ENCODE results near the gene CNKSR1. TPM values are rescaled to one million over a fixed set of nuclear protein-coding genes. Genes with fewer than 3 reads are reported as not detected.
"Not testable (repeated sequence)": the region's sequence is repeated elsewhere in the genome, so short reads cannot be mapped to it uniquely, and the experiment has no call there.

Gene CNKSR1
- total RNA-seq, 2 experiments from 2014 or later: 2.3 to 3.6 TPM

- peaks cover 11 to 14% of the 10 kb centered on the region in 2 experiments for H3K27me3 ChIP-seq (ENCODE audit: control insufficient read depth in 1 of 2, insufficient read depth in 2 of 2, low read length in 2 of 2)
- DNase-seq (no peak), ATAC-seq (ENCODE audit: poor library complexity) (no peak)
- H3K27ac ChIP-seq (ENCODE audit: low read depth in 1 of 2, low read length in 2 of 2): no peak overlapping the region
- Mint-ChIP-seq H3K27ac (no peak overlapping the region), H3K27me3 (peaks cover 46% of the 10 kb centered on the region), H3K36me3 (ENCODE audit: low read depth) (no peaks in the 10 kb centered on the region), H3K9me3 (no peaks in the 10 kb centered on the region), H3K4me1 (ENCODE audit: low read depth) (peaks cover 7% of the 10 kb centered on the region), H3K4me3 (no peak overlapping the region)
- H3K4me3 ChIP-seq (ENCODE audit: low read length): no peak overlapping the region
- ChIA-PET CTCF (interaction anchor here (1.2 to 2.7 kb wide), 2 partner anchors 9 kb away, joined by 3 to 14 read pairs; partner anchors contain the start of gene CEP85), POLR2A (no interaction called here)
- H3K4me1 ChIP-seq (ENCODE audit: insufficient read depth, low read length): peaks cover 11% of the 10 kb centered on the region
- TF ChIP-seq, protein P1, sequence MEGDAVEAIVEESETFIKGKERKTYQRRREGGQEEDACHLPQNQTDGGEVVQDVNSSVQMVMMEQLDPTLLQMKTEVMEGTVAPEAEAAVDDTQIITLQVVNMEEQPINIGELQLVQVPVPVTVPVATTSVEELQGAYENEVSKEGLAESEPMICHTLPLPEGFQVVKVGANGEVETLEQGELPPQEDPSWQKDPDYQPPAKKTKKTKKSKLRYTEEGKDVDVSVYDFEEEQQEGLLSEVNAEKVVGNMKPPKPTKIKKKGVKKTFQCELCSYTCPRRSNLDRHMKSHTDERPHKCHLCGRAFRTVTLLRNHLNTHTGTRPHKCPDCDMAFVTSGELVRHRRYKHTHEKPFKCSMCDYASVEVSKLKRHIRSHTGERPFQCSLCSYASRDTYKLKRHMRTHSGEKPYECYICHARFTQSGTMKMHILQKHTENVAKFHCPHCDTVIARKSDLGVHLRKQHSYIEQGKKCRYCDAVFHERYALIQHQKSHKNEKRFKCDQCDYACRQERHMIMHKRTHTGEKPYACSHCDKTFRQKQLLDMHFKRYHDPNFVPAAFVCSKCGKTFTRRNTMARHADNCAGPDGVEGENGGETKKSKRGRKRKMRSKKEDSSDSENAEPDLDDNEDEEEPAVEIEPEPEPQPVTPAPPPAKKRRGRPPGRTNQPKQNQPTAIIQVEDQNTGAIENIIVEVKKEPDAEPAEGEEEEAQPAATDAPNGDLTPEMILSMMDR (IDR thresholded peaks at IDR 0.05): no peak
- no peaks in the 10 kb centered on the region for H3K9me3 ChIP-seq (ENCODE audit: control insufficient read depth in 1 of 2, insufficient read depth in 1 of 2, low read length in 2 of 2)
- intact Hi-C loops (cut with DNase I, micrococcal nuclease): loop anchor here in 1 of 2 experiments (5.0 kb wide), 1 partner anchor 42 kb away; no protein-coding TSS in a partner anchor
- no peaks in the 10 kb centered on the region for H3K36me3 ChIP-seq (ENCODE audit: insufficient read depth, low read length)
These were observed 47.3 kb downstream of the CNKSR1 start for GRCh38 chr1:26224606-26225005.

DNA sequence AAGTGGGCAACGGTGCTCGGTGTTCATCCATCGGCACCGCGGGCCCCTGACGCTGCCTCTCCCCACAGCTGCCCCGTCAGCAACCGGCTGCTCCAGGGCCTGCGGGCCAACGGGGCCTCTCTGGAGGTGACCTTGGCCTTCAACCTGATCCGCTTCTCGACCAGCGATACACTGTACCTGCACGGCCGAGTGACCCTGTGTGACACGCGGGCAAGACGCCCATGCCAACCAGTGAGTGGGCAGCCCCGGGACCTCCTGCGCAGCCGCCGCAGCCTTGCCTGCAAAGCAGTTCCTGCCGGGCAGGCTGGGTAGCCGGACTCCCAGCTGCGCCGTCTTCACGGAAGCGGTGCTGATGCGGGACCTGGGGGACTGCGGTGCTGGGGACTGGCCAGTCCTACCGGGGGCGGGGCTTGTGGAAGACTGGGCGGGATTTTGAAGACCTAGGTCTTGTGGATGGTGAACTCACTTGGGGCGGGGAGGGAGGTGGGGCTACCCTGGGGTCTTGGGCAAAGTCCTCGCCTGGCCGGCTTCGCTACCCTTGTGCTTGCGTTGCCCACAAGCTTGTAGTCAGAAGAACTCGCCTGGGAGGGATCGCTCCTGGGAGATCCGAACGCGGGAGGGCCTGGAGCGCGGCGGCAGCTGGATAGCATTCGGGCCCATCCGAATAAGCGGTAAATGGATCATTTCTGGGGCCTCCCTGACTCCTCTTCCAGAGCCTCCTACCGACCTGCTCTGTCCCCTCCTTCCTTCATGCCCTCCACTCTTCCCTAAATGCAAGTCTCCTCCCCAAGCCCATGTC lies 47.9 kb downstream of the CNKSR1 start:
- TF ChIP-seq, protein P1 (IDR thresholded peaks at IDR 0.05): no peak
- no peaks in the 10 kb centered on the region for H3K9me3 Mint-ChIP-seq
- peaks cover 11 to 14% of the 10 kb centered on the region in 2 experiments for H3K27me3 ChIP-seq (ENCODE audit: control insufficient read depth in 1 of 2, insufficient read depth in 2 of 2, low read length in 2 of 2)
- peak overlapping the region; percentile 31 for H3K4me3 Mint-ChIP-seq
- no peak overlapping the region for H3K27ac Mint-ChIP-seq
- no peak overlapping the region for H3K27ac ChIP-seq (ENCODE audit: low read depth in 1 of 2, low read length in 2 of 2)
- no peaks in the 10 kb centered on the region for H3K9me3 ChIP-seq (ENCODE audit: control insufficient read depth in 1 of 2, insufficient read depth in 1 of 2, low read length in 2 of 2)
- ChIA-PET CTCF (interaction anchor here (1.2 kb wide), 1 partner anchor 8 kb away, joined by 3 read pairs; no protein-coding TSS in a partner anchor), POLR2A (no interaction called here)
- no peaks in the 10 kb centered on the region for H3K36me3 ChIP-seq (ENCODE audit: insufficient read depth, low read length)
- ATAC-seq (ENCODE audit: poor library complexity): peak; percentile 59
- H3K36me3 Mint-ChIP-seq (ENCODE audit: low read depth): no peaks in the 10 kb centered on the region
- peak overlapping the region; percentile 44 for H3K4me3 ChIP-seq (ENCODE audit: low read length)
- intact Hi-C loops (cut with DNase I, micrococcal nuclease): no loop called here
- H3K27me3 Mint-ChIP-seq: peaks cover 46% of the 10 kb centered on the region
- peak in 12 of 14 experiments; percentile 17 to 65 (median 34) for DNase-seq
- peaks cover 7% of the 10 kb centered on the region for H3K4me1 Mint-ChIP-seq (ENCODE audit: low read depth)
- peaks cover 11% of the 10 kb centered on the region for H3K4me1 ChIP-seq (ENCODE audit: insufficient read depth, low read length)

DNA sequence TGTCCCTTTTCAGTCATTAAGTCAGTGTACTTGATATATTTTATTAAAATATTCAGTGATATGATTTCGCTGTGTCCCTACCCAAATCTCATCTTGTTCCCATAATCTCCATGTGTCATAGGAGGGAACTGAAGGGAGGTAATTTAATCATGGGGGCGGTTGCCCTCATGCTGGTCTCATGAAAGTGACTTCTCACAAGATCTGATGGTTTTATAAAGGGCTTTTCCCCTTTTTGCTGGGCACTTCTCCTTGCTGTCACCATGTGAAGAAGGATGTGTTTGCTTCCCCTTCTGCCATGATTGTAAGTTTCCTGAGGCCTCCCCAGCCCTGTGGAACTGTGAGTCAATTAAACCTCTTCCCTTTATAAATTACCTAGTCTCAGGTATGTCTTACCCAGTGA lies 53.4 kb downstream of the CNKSR1 start:
- intact Hi-C loops (cut with DNase I, micrococcal nuclease): loop anchor here (5.0 kb wide), 1 partner anchor 123 kb away; no protein-coding TSS in a partner anchor
- H3K36me3 ChIP-seq (ENCODE audit: insufficient read depth, low read length); H3K4me3 ChIP-seq (ENCODE audit: low read length); CTCF ChIA-PET; H3K9me3 Mint-ChIP-seq; POLR2A ChIA-PET; H3K9me3 ChIP-seq (ENCODE audit: control insufficient read depth in 1 of 2, insufficient read depth in 1 of 2, low read length in 2 of 2); ATAC-seq (ENCODE audit: poor library complexity); H3K4me3 Mint-ChIP-seq; H3K27ac ChIP-seq (ENCODE audit: low read depth in 1 of 2, low read length in 2 of 2); H3K27ac Mint-ChIP-seq; H3K36me3 Mint-ChIP-seq (ENCODE audit: low read depth); H3K27me3 ChIP-seq (ENCODE audit: control insufficient read depth in 1 of 2, insufficient read depth in 2 of 2, low read length in 2 of 2): not testable (repeated sequence)
- H3K4me1 ChIP-seq (ENCODE audit: insufficient read depth, low read length): peaks cover 20% of the 10 kb centered on the region
- peaks cover 21% of the 10 kb centered on the region for H3K4me1 Mint-ChIP-seq (ENCODE audit: low read depth)
- H3K27me3 Mint-ChIP-seq: peaks cover 24% of the 10 kb centered on the region
- peak in 2 of 14 experiments; percentile 19 to 27 for DNase-seq
